WTC11 (cell line): ENCODE measurements around the gene DYSF.

Experiments used
- ATF1 ChIP-seq: sonication (generic); formaldehyde crosslinking; IDR thresholded peaks from 2 replicates; pipeline ENCODE4 v1.8.1; 2023; ENCODE audit warnings: mild to moderate bottlenecking, moderate library complexity, missing genetic modification reagents
- ATF2 ChIP-seq: sonication (generic); formaldehyde crosslinking; IDR thresholded peaks from 2 replicates; pipeline ENCODE4 v1.8.1; 2022; ENCODE audit warnings: low read depth, missing genetic modification reagents, borderline replicate concordance
- CREB1 ChIP-seq: sonication (generic); formaldehyde crosslinking; IDR thresholded peaks from 2 replicates; pipeline ENCODE4 v1.8.0; 2023; ENCODE audit warnings: mild to moderate bottlenecking, missing genetic modification reagents
- CTCF ChIP-seq: fragments of 200-600 bp; IDR thresholded peaks from 2 replicates; pipeline ENCODE4 v1.8.0; 2022; ENCODE audit warnings: antibody characterized with exemption
- ESRRA ChIP-seq: sonication (generic); formaldehyde crosslinking; IDR thresholded peaks from 2 replicates; pipeline ENCODE4 v1.8.1; 2022; ENCODE audit warnings: mild to moderate bottlenecking, missing genetic modification reagents, borderline replicate concordance
- FOXP4 ChIP-seq: sonication (generic); formaldehyde crosslinking; IDR thresholded peaks from 2 replicates; pipeline ENCODE4 v1.8.0; 2022; ENCODE audit warnings: mild to moderate bottlenecking, missing genetic modification reagents
- IRF2 ChIP-seq: sonication (generic); formaldehyde crosslinking; IDR thresholded peaks from 2 replicates; pipeline ENCODE4 v1.8.0; 2022; ENCODE audit warnings: low read depth, missing genetic modification reagents, borderline replicate concordance
- JUN ChIP-seq: sonication (generic); formaldehyde crosslinking; IDR thresholded peaks from 2 replicates; pipeline ENCODE4 v1.8.0; 2023; ENCODE audit warnings: mild to moderate bottlenecking, missing genetic modification reagents
- NR1H2 ChIP-seq: sonication (generic); formaldehyde crosslinking; IDR thresholded peaks from 2 replicates; pipeline ENCODE4 v1.9.0; 2021; ENCODE audit warnings: mild to moderate bottlenecking, moderate library complexity, missing genetic modification reagents
- NR2C2 ChIP-seq: sonication (generic); formaldehyde crosslinking; IDR thresholded peaks from 2 replicates; pipeline ENCODE4 v1.8.0; 2022; ENCODE audit warnings: mild to moderate bottlenecking, missing genetic modification reagents
- PRRX2 ChIP-seq: fragments of 250-450 bp; sonication (Bioruptor Pico); IDR thresholded peaks from 2 replicates; pipeline ENCODE4 v1.8.0; 2021; ENCODE audit warnings: mild to moderate bottlenecking
- STAT6 ChIP-seq: sonication (generic); formaldehyde crosslinking; conservative IDR thresholded peaks from 2 replicates; pipeline ENCODE4 v1.8.1; 2023; ENCODE audit warnings: mild to moderate bottlenecking, low read depth, missing genetic modification reagents, moderate library complexity
- ZBTB21 ChIP-seq: sonication (generic); formaldehyde crosslinking; IDR thresholded peaks from 2 replicates; pipeline ENCODE4 v1.8.1; 2023; ENCODE audit warnings: mild to moderate bottlenecking, missing genetic modification reagents, borderline replicate concordance
- ZNF512 ChIP-seq: sonication (generic); formaldehyde crosslinking; IDR thresholded peaks from 2 replicates; pipeline ENCODE4 v1.8.1; 2022; ENCODE audit warnings: missing genetic modification reagents, borderline replicate concordance

- TF ChIP-seq CTCF, result no peak
- TF ChIP-seq ATF2 (CRISPR knock-in tag), result no peak
- no peak for TF ChIP-seq JUN (CRISPR knock-in tag)
- TF ChIP-seq CREB1 (CRISPR knock-in tag), result no peak
- TF ChIP-seq STAT6 (CRISPR knock-in tag), result no peak
- TF ChIP-seq PRRX2, result no peak
- no peak for TF ChIP-seq ZBTB21 (CRISPR knock-in tag)
- no peak for TF ChIP-seq ESRRA (CRISPR knock-in tag)
- no peak for TF ChIP-seq IRF2
- TF ChIP-seq NR1H2 (CRISPR knock-in tag), result no peak
- TF ChIP-seq FOXP4, result no peak
- TF ChIP-seq ATF1 (CRISPR knock-in tag), result no peak
- no peak for TF ChIP-seq ZNF512 (CRISPR knock-in tag)
- TF ChIP-seq NR2C2, result no peak
These were observed 208.4 kb downstream of the DYSF start for GRCh38 chr2:71661782-71662181.
